Fibroblast of mammary gland (primary cell): ENCODE results near the gene SLIT1.
A peak's percentile ranks its signal among the peaks of the same experiment; 100 is the strongest.

Experiments used
- DNase-seq: peaks from one replicate; pipeline ENCODE4 v3.0.0-alpha.2; 2010; ENCODE audit warnings: low read depth
- H3K4me3 ChIP-seq: 2 replicates; pipeline ENCODE4 v1.5.1; 2011; ENCODE audit warnings: low read depth, mild to moderate bottlenecking, low read length, moderate library complexity; ENCODE audit not compliant: control insufficient read depth
- CTCF ChIP-seq: conservative IDR thresholded peaks from 2 replicates; pipeline ENCODE4 v1.5.1; 2011; ENCODE audit warnings: low read depth, low read length, inconsistent platforms; ENCODE audit not compliant: control insufficient read depth, insufficient read depth

Gene SLIT1

GRCh38 chr10:97185326-97186058 lies at the start of gene SLIT1:
Gene SLIT1 (minus strand): TSS chr10:97185959. CDS start chr10:97185674, 285 bp downstream.
- no peak for DNase-seq
- TF ChIP-seq CTCF: no peak
- H3K4me3 ChIP-seq: no peak within 1 kb of the TSS

- H3K4me3 ChIP-seq: no peak overlapping the region
- DNase-seq: no peak
- TF ChIP-seq CTCF: no peak
Measured at GRCh38 chr10:97235353-97235752, 49.6 kb upstream of the SLIT1 start.

GRCh38 chr10:97234400-97234799 lies 48.6 kb upstream of the SLIT1 start:
- DNase-seq: peak; percentile 62
- H3K4me3 ChIP-seq: no peak overlapping the region
- peak; percentile 66 for TF ChIP-seq CTCF

GRCh38 chr10:97230146-97230545 lies 44.4 kb upstream of the SLIT1 start:
- TF ChIP-seq CTCF: no peak
- no peak overlapping the region for H3K4me3 ChIP-seq
- peak; percentile 60 for DNase-seq

GRCh38 chr10:97229322-97230015 lies 43.7 kb upstream of the SLIT1 start:
- TF ChIP-seq CTCF: no peak
- DNase-seq: peak; percentile 57
- no peak overlapping the region for H3K4me3 ChIP-seq

GRCh38 chr10:97228775-97229157 lies 43.0 kb upstream of the SLIT1 start:
- no peak for TF ChIP-seq CTCF
- no peak for DNase-seq
- no peak overlapping the region for H3K4me3 ChIP-seq
